SU-DHL-6 (cell line): ENCODE results near the gene MPZL2.

Source experiments
- EZH2phosphoT487 ChIP-seq: fragments of 200-600 bp; sonication (generic), shearing (Covaris generic); conservative IDR thresholded peaks from 2 replicates; pipeline ENCODE4 v1.6.1; 2018; ENCODE audit warnings: mild to moderate bottlenecking, antibody characterized with exemption, low read length, moderate library complexity, mixed read lengths
- TF ChIP-seq, protein P1 (sequence below): fragments of 200-600 bp; sonication (generic); IDR thresholded peaks from one replicate; pipeline ENCODE4 v1.5.1; 2017; ENCODE audit warnings: antibody characterized with exemption, mild to moderate bottlenecking, low read length, moderate library complexity; ENCODE audit not compliant: insufficient read depth, poor library complexity, severe bottlenecking

DNA sequence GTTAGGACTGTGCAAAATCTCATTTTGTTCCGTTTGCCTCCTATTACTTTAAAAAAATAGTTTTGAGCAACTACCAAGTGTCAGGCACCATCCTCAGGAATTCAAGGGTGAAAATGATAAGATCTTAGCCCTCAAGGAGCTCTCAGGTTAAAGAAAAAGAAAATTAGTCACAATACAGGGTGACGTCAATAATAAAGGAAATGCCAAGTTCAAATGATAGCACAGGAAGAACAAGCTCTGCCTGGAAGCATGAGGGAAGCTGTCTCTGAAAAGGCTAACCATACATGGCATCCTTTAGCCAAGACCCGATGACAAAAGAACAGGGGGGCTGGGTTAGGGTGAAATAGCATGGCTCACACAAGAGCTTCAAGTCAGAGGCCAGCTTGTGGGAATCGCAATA is 11.1 kb upstream of the MPZL2 start:
- TF ChIP-seq, protein P1, sequence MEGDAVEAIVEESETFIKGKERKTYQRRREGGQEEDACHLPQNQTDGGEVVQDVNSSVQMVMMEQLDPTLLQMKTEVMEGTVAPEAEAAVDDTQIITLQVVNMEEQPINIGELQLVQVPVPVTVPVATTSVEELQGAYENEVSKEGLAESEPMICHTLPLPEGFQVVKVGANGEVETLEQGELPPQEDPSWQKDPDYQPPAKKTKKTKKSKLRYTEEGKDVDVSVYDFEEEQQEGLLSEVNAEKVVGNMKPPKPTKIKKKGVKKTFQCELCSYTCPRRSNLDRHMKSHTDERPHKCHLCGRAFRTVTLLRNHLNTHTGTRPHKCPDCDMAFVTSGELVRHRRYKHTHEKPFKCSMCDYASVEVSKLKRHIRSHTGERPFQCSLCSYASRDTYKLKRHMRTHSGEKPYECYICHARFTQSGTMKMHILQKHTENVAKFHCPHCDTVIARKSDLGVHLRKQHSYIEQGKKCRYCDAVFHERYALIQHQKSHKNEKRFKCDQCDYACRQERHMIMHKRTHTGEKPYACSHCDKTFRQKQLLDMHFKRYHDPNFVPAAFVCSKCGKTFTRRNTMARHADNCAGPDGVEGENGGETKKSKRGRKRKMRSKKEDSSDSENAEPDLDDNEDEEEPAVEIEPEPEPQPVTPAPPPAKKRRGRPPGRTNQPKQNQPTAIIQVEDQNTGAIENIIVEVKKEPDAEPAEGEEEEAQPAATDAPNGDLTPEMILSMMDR, result no peak
- no peak for TF ChIP-seq EZH2phosphoT487
